Endothelial cell of umbilical vein (primary cell): ENCODE measurements around the gene CLEC2B. TPM values are rescaled to one million over a fixed set of nuclear protein-coding genes. Genes with fewer than 3 reads are reported as not detected.

Experiments
- BruUV-seq: library from RNA; stranded (reverse); fragments of 400-500 nt; replicated peaks from 2 replicates; lab custom pipeline; 2021; lab: Mats Ljungman, UMichigan
- CTCF ChIA-PET: fragments of 300-600, 350-600 bp; sonication (Branson Sonifier 250); formaldehyde crosslinking; loops from one replicate; lab custom pipeline; 2021; ENCODE audit warnings: antibody characterized with exemption, inconsistent platforms; lab: Charles Lee
- POLR2A ChIA-PET: fragments of 300-600, 350-600 bp; sonication (Branson Sonifier 250); formaldehyde crosslinking; loops from one replicate; lab custom pipeline; 2021; ENCODE audit warnings: antibody characterized with exemption, inconsistent platforms; lab: Charles Lee
- DNase-seq: peaks from one replicate; pipeline ENCODE4 v3.0.0-alpha.2; 2011; ENCODE audit warnings: low read depth, low spot score
- FAIRE-seq: peaks from 2 replicates; lab custom pipeline; 2011; peaks lifted over from hg19 to GRCh38; lab: Jason Lieb, UNC
- H2AFZ ChIP-seq: 2 replicates; pipeline ENCODE4 v1.6.0; 2012; ENCODE audit warnings: low read depth, low read length, control low read depth, inconsistent platforms
- H3K27ac ChIP-seq: 2 replicates; pipeline ENCODE4 v1.5.1; 2011; ENCODE audit warnings: low read depth, mild to moderate bottlenecking, control low read depth, low read length, moderate library complexity; ENCODE audit not compliant: insufficient read depth
- H3K27me3 ChIP-seq, 2 experiments: 2 replicates each; pipeline versions ENCODE4 v1.6.0 to v1.6.1; 2011; ENCODE audit warnings: low read length in 2 of 2, mixed read lengths in 1 of 2; ENCODE audit not compliant: control insufficient read depth in 2 of 2, insufficient read depth in 2 of 2
- H3K36me3 ChIP-seq, 2 experiments: 2 replicates in 1 of 2; 3 replicates in 1 of 2; pipeline ENCODE4 v1.5.1; 2011; ENCODE audit warnings: low read length in 2 of 2, mild to moderate bottlenecking in 1 of 2, moderate library complexity in 1 of 2; ENCODE audit not compliant: control insufficient read depth in 2 of 2, insufficient read depth in 2 of 2; ENCODE audit errors: extremely low read depth in 1 of 2
- H3K4me1 ChIP-seq: 3 replicates; pipeline ENCODE4 v1.5.1; 2011; ENCODE audit warnings: mild to moderate bottlenecking, low read length; ENCODE audit not compliant: control insufficient read depth, insufficient read depth; ENCODE audit errors: extremely low read depth
- H3K4me2 ChIP-seq: 2 replicates; pipeline ENCODE4 v1.6.1; 2011; ENCODE audit warnings: low read length, control low read depth, mixed read lengths; ENCODE audit not compliant: insufficient read depth
- H3K4me3 ChIP-seq, 3 experiments: fragments of 200-600 bp in 1 of 3; sonication (generic), shearing (Covaris generic) in 1 of 3; replicated peaks in 1 of 3; 2 replicates each; pipeline ENCODE4 v1.5.1; 2011 to 2016; ENCODE audit warnings: control low read depth in 3 of 3, low read length in 3 of 3, mild to moderate bottlenecking in 2 of 3, inconsistent platforms in 1 of 3, low read depth in 1 of 3, moderate library complexity in 1 of 3; ENCODE audit not compliant: insufficient read depth in 1 of 3
- H3K79me2 ChIP-seq: 2 replicates; pipeline ENCODE4 v1.6.0; 2012; ENCODE audit warnings: low read length, inconsistent platforms; ENCODE audit not compliant: control insufficient read depth, insufficient read depth
- H3K9ac ChIP-seq: replicated peaks from 2 replicates; pipeline ENCODE3; 2011; ENCODE audit warnings: low read length, control low read depth; ENCODE audit not compliant: insufficient read depth; ENCODE audit errors: extremely low read depth
- H3K9me1 ChIP-seq: replicated peaks from 3 replicates; pipeline ENCODE4 v1.6.0; 2011; ENCODE audit warnings: mild to moderate bottlenecking, low read length; ENCODE audit not compliant: control insufficient read depth, insufficient read depth; ENCODE audit errors: extremely low read depth
- H3K9me3 ChIP-seq: replicated peaks from 2 replicates; pipeline ENCODE4 v1.5.1; 2012; ENCODE audit warnings: low read length, inconsistent platforms; ENCODE audit not compliant: control insufficient read depth, insufficient read depth
- H4K20me1 ChIP-seq: replicated peaks from 2 replicates; pipeline ENCODE3; 2011; ENCODE audit warnings: mild to moderate bottlenecking, low read length; ENCODE audit not compliant: control insufficient read depth, insufficient read depth; ENCODE audit errors: extremely low read depth
- CTCF ChIP-seq, 2 donors: IDR thresholded peaks; 1 replicate in 1 of 2; 2 replicates in 1 of 2; pipeline ENCODE4 v1.5.1; 2011; ENCODE audit warnings: low read length in 2 of 2, mild to moderate bottlenecking in 2 of 2, moderate library complexity in 2 of 2, control low read depth in 1 of 2, inconsistent platforms in 1 of 2, low read depth in 1 of 2; ENCODE audit not compliant: insufficient read depth in 1 of 2; ENCODE audit errors: extremely low read depth in 1 of 2
- EZH2 ChIP-seq: IDR thresholded peaks from 2 replicates; pipeline ENCODE4 v1.6.1; 2012; ENCODE audit warnings: borderline replicate concordance, low read depth, mild to moderate bottlenecking, moderate library complexity, low read length, inconsistent platforms; ENCODE audit not compliant: severe bottlenecking
- FOS ChIP-seq: IDR thresholded peaks from 2 replicates; pipeline ENCODE4 v1.6.1; 2011; ENCODE audit warnings: mild to moderate bottlenecking, low read length, moderate library complexity, borderline replicate concordance; ENCODE audit not compliant: insufficient read depth
- GATA2 ChIP-seq: IDR thresholded peaks from 2 replicates; pipeline ENCODE4 v1.7.0; 2011; ENCODE audit warnings: low read depth, mild to moderate bottlenecking, moderate library complexity, mixed read lengths, low read length; ENCODE audit not compliant: insufficient read length, insufficient read depth
- JUN ChIP-seq: IDR thresholded peaks from 2 replicates; pipeline ENCODE4 v1.6.1; 2011; ENCODE audit warnings: borderline replicate concordance, low read depth; ENCODE audit not compliant: insufficient read length, insufficient read depth
- MAX ChIP-seq: IDR thresholded peaks from 2 replicates; pipeline ENCODE4 v1.6.1; 2011; ENCODE audit not compliant: insufficient read depth, insufficient read length
- MYC ChIP-seq: IDR thresholded peaks from one replicate; pipeline ENCODE4 v1.6.1; 2011; ENCODE audit warnings: mild to moderate bottlenecking, low read depth, low read length
- POLR2A ChIP-seq: IDR thresholded peaks from 2 replicates; pipeline ENCODE4 v1.6.1; 2012; ENCODE audit warnings: low read depth, mild to moderate bottlenecking, control low read depth, low read length
- POLR2AphosphoS5 ChIP-seq: IDR thresholded peaks from 2 replicates; pipeline ENCODE4 v1.6.1; 2012; ENCODE audit warnings: low read depth, mild to moderate bottlenecking, control low read depth, low read length, moderate library complexity; ENCODE audit not compliant: insufficient read depth
- dilution Hi-C: fragments of 300-500 bp; cut with MboI; formaldehyde crosslinking; loops from one replicate; pipeline ENCODE4 v1.15.0; 2019; ENCODE audit warnings: low sequenced_read_pairs; ENCODE audit not compliant: extremely low pct_ligation_motif_present
- intact Hi-C: fragments of 100-400 bp; cut with micrococcal nuclease; formaldehyde crosslinking; loops from one replicate; pipeline ENCODE4 v1.10.0; 2022
- polyA plus RNA-seq, 4 experiments: library from polyadenylated mRNA; depleted of rRNA in 3 of 4; stranded (reverse) in 3 of 4; unstranded in 1 of 4; fragments of >200 nt; gene quantifications; 2 replicates each; pipeline versions ENCODE4 v1.2.1 to v1.2.3, GENCODE V29; 2011 to 2012; ENCODE audit warnings: missing spikeins in 1 of 4
- total RNA-seq: library from RNA; stranded (reverse); gene quantifications from 2 replicates; pipeline ENCODE4 v1.2.3, GENCODE V29; 2021

The CLEC2B gene
- total and polyA plus RNA-seq, 2 donors (not counting 3 experiments of a cell fraction or from before 2014, with no cell fraction given) = 6.7 to 18.3 TPM

GRCh38 chr12:9900930-9901329 is 31.8 kb upstream of the CLEC2B start:
- Histone ChIP-seq H3K27me3 (peaks cover 5 to 6% of the 10 kb centered on the region in 2 experiments), H3K9me1 (no peaks in the 10 kb centered on the region), H3K4me3 (no peak overlapping the region), H3K27ac (no peak overlapping the region), H3K79me2 (no peaks in the 10 kb centered on the region), H3K4me2 (no peak overlapping the region), H3K9me3 (no peaks in the 10 kb centered on the region), H3K9ac (no peak overlapping the region), H3K36me3 (no peaks in the 10 kb centered on the region), H2AFZ (no peak overlapping the region), H3K4me1 (no peaks in the 10 kb centered on the region), H4K20me1 (no peaks in the 10 kb centered on the region)
- DNase-seq (no peak), FAIRE-seq (no peak)
- dilution Hi-C loops = no loop called here
- ChIA-PET CTCF (no interaction called here), POLR2A (no interaction called here)
- TF ChIP-seq EZH2 (no peak), JUN (no peak), MYC (no peak), MAX (no peak), POLR2A (no peak), CTCF (IDR thresholded peaks at IDR 0.05; ENCODE audit: extremely low read depth in 1 of 2, insufficient read depth in 1 of 2, low read depth in 1 of 2, low read length in 2 of 2) (no peak), POLR2AphosphoS5 (no peak), FOS (no peak), GATA2 (no peak)
- no TSS peak for BruUV-seq
- intact Hi-C loops = no loop called here
